Activated CD8-positive, alpha-beta T cell treated with anti-CD3 and anti-CD28 coated beads, Interleukin-2, amount 10 ng/mL, durations not matched to agents 7 days and 5 days (primary cell): Measurements from ENCODE around the gene PCCA. TPM values are rescaled to one million over a fixed set of nuclear protein-coding genes. Genes with fewer than 3 reads are reported as not detected.
"Not testable (repeated sequence)": the region's sequence is repeated elsewhere in the genome, so short reads cannot be mapped to it uniquely, and the experiment has no call there.

Experiments used
- ATAC-seq: fragments of 150-1000 bp; cut with Tn5 transposase; one replicate; pipeline ENCODE4 v1.10.0; 2021; ENCODE audit warnings: moderate library complexity
- CTCF ChIA-PET: fragments of 350-600 bp; sonication (Branson Sonifier 250); formaldehyde crosslinking; loops from one replicate; lab custom pipeline; 2021; ENCODE audit warnings: antibody characterized with exemption; lab: Charles Lee
- POLR2A ChIA-PET: fragments of 350-600 bp; sonication (Branson Sonifier 250); formaldehyde crosslinking; loops from one replicate; lab custom pipeline; 2021; ENCODE audit warnings: antibody characterized with exemption; lab: Charles Lee
- DNase-seq: peaks from one replicate; pipeline ENCODE4 v3.0.0-alpha.2; 2020
- H3K27ac Mint-ChIP-seq: one replicate; pipeline ENCODE4 v1.8.0; 2021; ENCODE audit warnings: mild to moderate bottlenecking, mixed read lengths
- H3K27me3 Mint-ChIP-seq: one replicate; pipeline ENCODE4 v1.8.0; 2021; ENCODE audit warnings: low read depth, mixed read lengths
- H3K36me3 Mint-ChIP-seq: one replicate; pipeline ENCODE4 v1.8.0; 2021; ENCODE audit warnings: low read depth, mixed read lengths
- H3K4me1 Mint-ChIP-seq: one replicate; pipeline ENCODE4 v1.8.0; 2021; ENCODE audit warnings: low read depth, mixed read lengths
- H3K4me3 Mint-ChIP-seq: one replicate; pipeline ENCODE4 v1.8.0; 2021; ENCODE audit warnings: mild to moderate bottlenecking, mixed read lengths
- H3K9me3 Mint-ChIP-seq: one replicate; pipeline ENCODE4 v1.8.0; 2022; ENCODE audit warnings: mixed read lengths; ENCODE audit not compliant: insufficient read depth
- total RNA-seq, 2 experiments: library from RNA; stranded (reverse); gene quantifications; one replicate each; pipeline ENCODE4 v1.2.3, GENCODE V29; 2021

Gene PCCA
- total RNA-seq, 2 experiments from 2014 or later, result 11.4 to 12.2 TPM

DNA sequence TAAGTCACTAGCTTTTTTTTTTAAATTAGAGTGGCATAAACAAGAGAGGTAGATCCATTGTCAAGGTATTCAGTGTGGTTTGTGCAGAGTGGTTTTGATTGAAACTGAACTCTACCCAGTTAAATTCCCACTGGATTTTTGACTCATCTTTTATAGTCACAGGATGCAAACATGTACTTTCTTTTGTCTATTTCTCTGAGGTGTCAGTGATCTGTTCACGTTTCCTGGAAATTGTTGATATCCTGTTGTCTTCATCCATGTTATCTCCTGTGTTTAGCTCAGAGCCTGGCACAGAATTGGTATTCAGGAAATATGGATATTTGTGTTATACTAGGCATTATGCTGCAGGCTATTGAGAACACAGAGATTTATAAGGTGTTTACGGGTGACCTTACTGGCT lies 119.7 kb downstream of the PCCA start:
- H3K9me3 Mint-ChIP-seq, result no peaks in the 10 kb centered on the region
- ATAC-seq, result no peak
- CTCF ChIA-PET, result no interaction called here

DNA sequence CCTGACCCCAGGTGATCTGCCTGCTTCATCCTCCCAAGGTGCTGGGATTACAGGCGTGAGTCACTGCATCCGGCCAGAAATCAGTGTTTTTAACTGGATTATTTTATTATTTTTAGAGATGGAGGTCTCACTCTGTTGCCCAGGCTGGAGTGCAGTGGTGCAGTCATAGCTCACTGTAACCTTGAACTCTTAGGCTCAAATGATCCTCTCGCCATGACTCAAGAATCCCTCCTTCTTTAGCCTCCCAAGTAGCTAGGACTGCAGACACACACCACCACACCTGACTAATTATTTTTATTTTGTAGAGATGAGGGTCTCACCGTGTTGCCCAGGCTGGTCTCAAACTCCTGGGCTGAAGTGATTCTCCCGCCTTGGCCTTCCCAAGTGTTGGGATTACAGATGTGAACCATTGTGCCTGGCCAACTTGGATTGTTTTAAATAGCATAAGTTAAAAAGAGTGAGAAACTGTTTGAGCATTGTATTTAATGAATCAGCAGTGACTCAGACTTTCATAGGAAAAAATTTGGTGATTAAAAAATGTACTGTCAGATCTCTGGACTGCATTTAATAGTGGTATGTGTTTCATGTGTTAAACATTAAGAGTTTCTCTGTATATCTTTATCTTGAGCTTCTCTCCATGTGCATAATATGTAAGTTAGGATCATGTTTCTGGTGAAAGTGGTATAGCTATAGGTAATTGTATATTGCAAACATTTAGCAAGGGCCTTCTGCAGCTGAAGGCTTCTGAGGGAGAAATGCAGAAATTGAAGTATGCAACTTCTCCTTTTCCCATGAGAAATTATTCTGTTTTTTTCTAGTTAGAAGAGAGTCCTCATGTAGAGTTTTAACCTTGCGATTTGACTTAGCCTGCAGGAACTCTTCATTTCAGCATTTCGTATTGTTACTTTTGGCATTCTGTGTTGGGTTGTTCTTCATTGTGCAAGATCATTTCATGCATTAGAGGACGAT lies 121.2 kb downstream of the PCCA start:
- ATAC-seq, result no peak

More for the DNA sequence above, 119.7 kb downstream of the PCCA start:
- Mint-ChIP-seq H3K36me3 (no peaks in the 10 kb centered on the region), H3K4me3 (no peak overlapping the region), H3K27ac (no peak overlapping the region), H3K27me3 (no peaks in the 10 kb centered on the region), H3K4me1 (peaks cover 16% of the 10 kb centered on the region)
- POLR2A ChIA-PET, result interaction anchor here (1.2 kb wide), 1 partner anchor 10 kb away, joined by 3 read pairs; no protein-coding TSS in a partner anchor
- no peak for DNase-seq

DNA sequence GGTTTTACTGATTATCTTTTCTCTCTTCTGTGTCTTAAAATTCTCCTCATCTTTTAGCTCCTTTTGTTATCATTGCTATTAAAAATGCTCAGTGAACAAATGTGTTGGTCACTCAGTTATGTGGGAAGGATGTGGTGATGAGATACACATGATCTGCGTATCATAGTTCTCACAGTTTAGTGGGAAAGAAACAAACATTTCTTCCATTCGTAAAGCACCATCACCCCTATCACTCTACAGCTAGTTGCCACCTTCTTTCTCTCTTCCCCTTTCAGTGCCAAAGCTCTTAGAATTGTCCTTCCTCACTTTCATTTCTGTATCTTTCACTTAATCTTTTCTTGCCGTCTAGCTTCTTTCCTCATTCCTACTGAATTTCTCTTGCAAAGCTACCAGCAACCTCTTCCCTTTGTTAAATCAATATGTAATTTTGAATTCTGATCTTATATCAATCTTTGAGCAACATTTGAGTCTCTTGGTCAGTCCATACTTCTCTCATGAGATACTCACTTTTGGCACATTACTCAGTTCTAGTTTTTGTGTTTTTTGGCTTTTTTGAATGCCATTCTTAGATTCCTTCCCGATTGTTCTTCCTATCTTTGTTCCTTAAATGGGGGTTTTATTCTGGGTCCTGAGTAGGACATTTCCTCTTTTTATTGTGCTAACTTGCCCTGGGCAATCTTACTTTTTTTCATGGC lies 122.3 kb downstream of the PCCA start:
- no peak for ATAC-seq
- H3K4me3 Mint-ChIP-seq, result no peak overlapping the region
- H3K27ac Mint-ChIP-seq, result no peak overlapping the region
- no peaks in the 10 kb centered on the region for H3K9me3 Mint-ChIP-seq
- no peaks in the 10 kb centered on the region for H3K4me1 Mint-ChIP-seq
- CTCF ChIA-PET, result no interaction called here
- DNase-seq, result no peak
- POLR2A ChIA-PET, result interaction anchor here (0.6 kb wide), 1 partner anchor 353 kb away, joined by 3 read pairs; no protein-coding TSS in a partner anchor
- H3K27me3 Mint-ChIP-seq, result no peaks in the 10 kb centered on the region
- no peaks in the 10 kb centered on the region for H3K36me3 Mint-ChIP-seq

More for the DNA sequence above, 121.2 kb downstream of the PCCA start:
- no peak for DNase-seq
- Mint-ChIP-seq H3K4me3 (no peak overlapping the region), H3K9me3 (no peaks in the 10 kb centered on the region), H3K27me3 (no peaks in the 10 kb centered on the region), H3K27ac (no peak overlapping the region), H3K36me3 (no peaks in the 10 kb centered on the region), H3K4me1 (peaks cover 2% of the 10 kb centered on the region)
- ChIA-PET CTCF (no interaction called here), POLR2A (interaction anchor here (0.6 kb wide), 2 partner anchors 22 to 354 kb away, joined by 3 read pairs; no protein-coding TSS in a partner anchor)

DNA sequence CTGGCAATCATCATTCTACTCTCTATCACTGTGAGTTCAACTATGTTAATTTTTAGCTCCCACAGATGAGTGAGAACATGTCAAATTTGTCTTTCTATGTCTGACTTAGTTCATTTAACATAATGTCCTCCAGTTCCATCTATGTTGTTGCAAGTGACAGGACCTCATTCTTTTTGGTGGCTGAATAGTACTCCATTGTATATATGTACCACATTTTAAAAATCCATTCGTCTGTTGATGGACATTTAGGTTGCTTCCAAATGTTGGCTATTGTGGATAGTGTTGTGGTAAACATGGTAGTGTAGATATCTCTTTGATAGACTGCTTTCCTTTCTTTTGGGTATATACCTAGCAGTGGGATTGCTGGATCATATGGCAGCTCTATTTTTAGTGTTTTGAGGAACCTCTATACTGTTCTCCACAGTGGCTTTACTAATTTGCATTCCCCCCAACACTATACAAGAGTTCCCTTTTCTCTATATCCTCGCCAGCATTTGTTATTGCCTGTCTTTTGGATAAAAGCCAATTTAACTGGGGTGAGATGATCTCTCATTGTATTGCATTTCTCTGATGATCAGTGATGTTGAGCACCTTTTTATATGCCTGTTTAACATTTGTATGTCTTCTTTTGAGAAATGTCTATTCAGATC lies 124.1 kb downstream of the PCCA start:
- Mint-ChIP-seq H3K36me3 (no peaks in the 10 kb centered on the region), H3K4me1 (no peaks in the 10 kb centered on the region), H3K9me3 (no peaks in the 10 kb centered on the region), H3K27ac (no peak overlapping the region), H3K27me3 (no peaks in the 10 kb centered on the region), H3K4me3 (no peak overlapping the region)
- POLR2A ChIA-PET, result no interaction called here
- CTCF ChIA-PET, result interaction anchor here (0.9 kb wide), 1 partner anchor 9 kb away, joined by 3 read pairs; no protein-coding TSS in a partner anchor
- ATAC-seq, result no peak
- DNase-seq, result no peak

DNA sequence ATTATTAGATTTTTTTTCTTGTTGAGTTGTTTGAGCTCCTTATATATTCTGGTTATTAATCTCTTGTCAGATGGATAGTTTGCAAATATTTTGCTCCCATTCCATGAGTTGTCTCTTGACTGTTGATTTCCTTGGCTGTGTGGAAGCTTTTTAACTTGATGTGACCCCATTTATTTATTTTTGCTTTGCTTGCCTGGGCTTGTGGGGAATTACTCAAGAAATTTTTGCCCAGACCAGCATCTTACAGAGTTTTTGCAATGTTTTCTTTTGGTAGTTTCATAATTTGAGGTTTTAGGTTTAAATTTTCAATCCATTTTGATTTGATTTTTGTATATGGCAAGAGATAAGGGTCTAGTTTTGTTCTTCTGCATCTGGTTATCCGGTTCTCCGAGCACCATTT lies 124.7 kb downstream of the PCCA start:
- Mint-ChIP-seq H3K4me3 (no peak overlapping the region), H3K27me3 (no peaks in the 10 kb centered on the region), H3K9me3 (no peaks in the 10 kb centered on the region), H3K4me1 (no peaks in the 10 kb centered on the region), H3K36me3 (no peaks in the 10 kb centered on the region), H3K27ac (no peak overlapping the region)
- POLR2A ChIA-PET, result no interaction called here
- CTCF ChIA-PET, result interaction anchor here (0.9 kb wide), 1 partner anchor 9 kb away, joined by 3 read pairs; no protein-coding TSS in a partner anchor
- DNase-seq (no peak), ATAC-seq (no peak)

DNA sequence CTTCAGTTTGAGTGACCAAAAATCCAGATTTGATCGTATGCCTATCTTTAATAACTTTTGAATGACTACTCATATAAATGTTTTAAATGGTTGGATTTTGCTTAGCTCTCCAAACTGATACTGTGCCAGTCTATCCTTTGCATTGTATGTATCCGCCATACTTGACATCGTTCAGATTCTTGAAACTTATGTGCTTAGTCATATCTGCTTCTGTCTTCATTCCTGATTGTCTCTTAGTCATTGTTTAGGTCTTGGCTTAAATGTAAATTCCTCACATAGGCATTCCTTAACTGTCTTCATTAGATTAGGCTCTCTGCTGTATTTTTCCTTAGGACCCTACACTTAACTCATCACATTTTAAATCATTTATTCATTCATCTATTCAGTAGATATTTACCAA lies 126.0 kb downstream of the PCCA start:
- no peaks in the 10 kb centered on the region for H3K27me3 Mint-ChIP-seq
- H3K4me3 Mint-ChIP-seq, result no peak overlapping the region
- ATAC-seq (no peak), DNase-seq (no peak)
- no peaks in the 10 kb centered on the region for H3K9me3 Mint-ChIP-seq
- H3K27ac Mint-ChIP-seq, result no peak overlapping the region
- CTCF ChIA-PET, result interaction anchor here (0.8 kb wide), 1 partner anchor 11 kb away, joined by 3 read pairs; no protein-coding TSS in a partner anchor
- no peaks in the 10 kb centered on the region for H3K36me3 Mint-ChIP-seq
- no peaks in the 10 kb centered on the region for H3K4me1 Mint-ChIP-seq
- POLR2A ChIA-PET, result no interaction called here

DNA sequence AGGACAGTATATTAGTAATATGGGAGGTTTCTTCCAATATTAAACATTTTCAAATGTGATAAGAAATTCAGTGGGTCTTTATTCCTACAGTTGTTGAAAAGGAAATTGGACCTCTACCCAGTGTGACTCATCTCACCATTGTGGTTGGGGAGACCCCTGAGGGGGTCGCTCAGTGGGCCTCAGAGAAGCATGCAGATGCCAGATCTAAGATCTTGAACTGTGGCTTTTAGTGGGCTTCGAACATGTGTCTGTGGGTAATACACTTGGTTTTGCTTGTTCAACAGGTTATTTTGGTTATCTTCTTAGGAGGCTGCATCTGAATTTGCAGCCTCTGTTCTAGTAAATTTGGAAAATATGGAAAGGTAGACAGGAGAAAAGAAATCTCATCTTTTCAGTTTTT lies 132.3 kb downstream of the PCCA start:
- H3K27ac Mint-ChIP-seq, result no peak overlapping the region
- peaks cover 6% of the 10 kb centered on the region for H3K4me1 Mint-ChIP-seq
- ChIA-PET CTCF (no interaction called here), POLR2A (no interaction called here)
- no peaks in the 10 kb centered on the region for H3K9me3 Mint-ChIP-seq
- no peaks in the 10 kb centered on the region for H3K27me3 Mint-ChIP-seq
- no peaks in the 10 kb centered on the region for H3K36me3 Mint-ChIP-seq
- no peak overlapping the region for H3K4me3 Mint-ChIP-seq
- DNase-seq (no peak), ATAC-seq (no peak)

DNA sequence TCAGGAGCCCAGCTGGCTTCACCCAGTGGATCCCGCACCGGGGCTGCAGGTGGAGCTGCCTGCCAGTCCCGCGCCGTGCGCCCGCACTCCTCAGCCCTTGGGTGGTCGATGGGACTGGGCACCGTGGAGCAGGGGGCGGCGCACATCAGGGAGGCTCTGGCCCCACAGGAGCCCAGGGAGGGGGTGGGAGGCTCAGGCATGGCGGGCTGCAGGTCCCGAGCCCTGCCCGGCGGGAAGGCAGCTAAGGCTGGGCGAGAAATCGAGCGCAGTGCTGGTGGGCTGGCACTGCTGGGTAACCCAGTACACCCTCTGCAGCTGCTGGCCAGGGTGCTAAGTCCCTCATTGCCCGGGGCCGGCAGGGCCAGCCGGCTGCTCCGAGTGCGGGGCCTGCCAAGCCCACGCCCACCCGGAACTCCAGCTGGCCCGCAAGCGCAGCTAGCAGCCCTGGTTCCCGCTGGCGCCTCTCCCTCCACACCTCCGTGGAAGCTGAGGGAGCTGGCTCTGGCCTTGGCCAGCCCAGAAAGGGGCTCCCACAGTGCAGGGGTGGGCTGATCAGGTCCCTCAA lies 135.2 kb downstream of the PCCA start:
- H3K9me3 Mint-ChIP-seq, H3K4me3 Mint-ChIP-seq, POLR2A ChIA-PET, DNase-seq, H3K4me1 Mint-ChIP-seq, H3K27me3 Mint-ChIP-seq, H3K36me3 Mint-ChIP-seq, ATAC-seq, H3K27ac Mint-ChIP-seq: not testable (repeated sequence)
- CTCF ChIA-PET, result interaction anchor here (1.8 to 2.3 kb wide), 2 partner anchors 9 to 11 kb away, joined by 6 read pairs; no protein-coding TSS in a partner anchor

DNA sequence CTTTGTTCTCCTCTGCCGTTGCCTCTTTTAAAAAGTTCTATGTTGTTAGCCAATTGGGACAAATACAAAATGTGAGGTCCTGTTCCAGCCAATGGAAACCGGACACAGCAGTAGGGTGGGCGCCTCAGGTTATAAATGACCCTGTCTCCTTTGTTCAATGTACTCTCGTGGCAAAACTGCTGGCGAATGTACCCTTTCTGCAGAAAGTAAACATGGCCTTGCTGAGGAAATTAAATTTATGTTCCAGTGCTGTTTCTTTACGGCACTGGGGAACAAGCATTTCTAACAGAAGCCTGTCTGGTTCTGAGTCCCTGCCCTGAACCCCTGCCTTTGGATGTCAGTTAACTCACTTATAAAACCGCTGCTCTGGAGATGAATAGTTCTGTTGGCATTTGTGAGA lies 140.7 kb downstream of the PCCA start:
- ChIA-PET CTCF (interaction anchor here (1.5 kb wide), 1 partner anchor 571 kb away, joined by 3 read pairs; no protein-coding TSS in a partner anchor), POLR2A (no interaction called here)
- Mint-ChIP-seq H3K27me3 (no peaks in the 10 kb centered on the region), H3K9me3 (no peaks in the 10 kb centered on the region), H3K4me1 (no peaks in the 10 kb centered on the region), H3K36me3 (no peaks in the 10 kb centered on the region), H3K4me3 (no peak overlapping the region), H3K27ac (no peak overlapping the region)
- ATAC-seq (no peak), DNase-seq (no peak)

DNA sequence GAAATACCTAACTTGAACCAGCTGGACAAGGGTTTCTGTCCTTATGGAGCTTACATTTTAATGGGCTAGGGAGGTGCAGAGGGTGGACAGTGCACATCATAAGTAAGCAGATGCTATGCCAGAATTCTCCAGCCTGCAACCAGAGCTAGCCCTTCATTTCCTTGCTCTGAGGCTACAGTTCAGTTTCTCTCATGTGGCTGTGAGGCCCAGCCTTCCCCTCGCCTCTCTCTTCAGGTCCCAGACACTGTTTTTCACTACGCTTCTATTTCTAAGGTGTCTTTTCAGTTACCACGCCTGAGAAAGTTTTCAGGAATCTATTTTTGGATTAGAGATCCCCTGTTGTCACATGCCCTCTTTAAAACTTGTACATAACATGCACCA lies 141.9 kb downstream of the PCCA start:
- no peaks in the 10 kb centered on the region for H3K36me3 Mint-ChIP-seq
- no peak overlapping the region for H3K27ac Mint-ChIP-seq
- DNase-seq, result no peak
- no peaks in the 10 kb centered on the region for H3K27me3 Mint-ChIP-seq
- ATAC-seq, result no peak
- no peaks in the 10 kb centered on the region for H3K9me3 Mint-ChIP-seq
- POLR2A ChIA-PET, result no interaction called here
- H3K4me3 Mint-ChIP-seq, result no peak overlapping the region
- CTCF ChIA-PET, result interaction anchor here (1.5 to 1.6 kb wide), 2 partner anchors 572 to 574 kb away, joined by 3 to 7 read pairs; no protein-coding TSS in a partner anchor
- H3K4me1 Mint-ChIP-seq, result peaks cover 4% of the 10 kb centered on the region

DNA sequence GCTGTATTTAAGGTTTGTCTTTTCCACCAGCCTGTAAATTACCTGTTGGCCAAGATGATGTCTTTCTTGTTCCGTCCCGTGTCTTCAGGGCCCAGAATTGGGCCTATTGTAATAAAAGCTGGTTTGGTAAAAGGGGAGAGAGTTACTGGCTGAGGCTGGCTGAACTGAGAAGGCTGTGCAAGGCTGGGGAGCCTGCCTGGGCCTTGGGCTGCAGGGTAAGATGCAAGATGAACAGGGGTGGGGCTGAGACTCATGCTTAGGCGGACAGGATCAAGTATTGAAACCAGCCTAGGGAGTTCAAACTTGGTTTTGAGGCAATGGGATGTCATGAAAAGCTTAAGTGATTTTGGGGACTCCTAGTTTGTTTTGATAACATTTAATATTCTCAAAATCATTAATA lies 142.3 kb downstream of the PCCA start:
- DNase-seq (no peak), ATAC-seq (no peak)
- ChIA-PET POLR2A (no interaction called here), CTCF (interaction anchor here (1.5 to 1.6 kb wide), 2 partner anchors 573 to 575 kb away, joined by 3 to 7 read pairs; no protein-coding TSS in a partner anchor)
- H3K27me3 Mint-ChIP-seq, result no peaks in the 10 kb centered on the region
- no peak overlapping the region for H3K27ac Mint-ChIP-seq
- peaks cover 4% of the 10 kb centered on the region for H3K4me1 Mint-ChIP-seq
- no peak overlapping the region for H3K4me3 Mint-ChIP-seq
- H3K9me3 Mint-ChIP-seq, result no peaks in the 10 kb centered on the region
- no peaks in the 10 kb centered on the region for H3K36me3 Mint-ChIP-seq
